GM23338 (cell line): ENCODE results near the gene RPL37A.

Source experiments
- CTCF ChIP-seq, 2 experiments: fragments of 200-600 bp in 1 of 2; sonication (generic) in 1 of 2; conservative IDR thresholded peaks; 2 replicates each; pipeline versions ENCODE4 v1.5.1 to v1.6.1; 2016 to 2017; ENCODE audit warnings: antibody characterized with exemption in 2 of 2, low read depth in 2 of 2, mild to moderate bottlenecking in 2 of 2, moderate library complexity in 1 of 2
- EZH2 ChIP-seq: fragments of 200-600 bp; sonication (generic); IDR thresholded peaks from one replicate; pipeline ENCODE4 v1.8.0; 2017; ENCODE audit warnings: antibody characterized with exemption, mild to moderate bottlenecking, low read depth; ENCODE audit not compliant: unreplicated experiment
- EZH2phosphoT487 ChIP-seq: fragments of 200-600 bp; sonication (generic); IDR thresholded peaks from one replicate; pipeline ENCODE4 v1.8.1; 2018; ENCODE audit warnings: antibody characterized with exemption; ENCODE audit not compliant: unreplicated experiment
- POLR2AphosphoS5 ChIP-seq: IDR thresholded peaks from 2 replicates; pipeline ENCODE4 v1.6.1; 2016; ENCODE audit warnings: antibody characterized with exemption, low read depth
- REST ChIP-seq: IDR thresholded peaks from one replicate; pipeline ENCODE4 v1.6.1; 2018; ENCODE audit warnings: antibody characterized with exemption; ENCODE audit not compliant: unreplicated experiment

- TF ChIP-seq CTCF (conservative IDR thresholded peaks at IDR 0.05; ENCODE audit: low read depth in 2 of 2) (no peak), EZH2 (no peak), EZH2phosphoT487 (no peak), POLR2AphosphoS5 (no peak), REST (no peak)
These were observed 3.0 kb upstream of the RPL37A start for GRCh38 chr2:216495656-216496055.
